Neural cell (in vitro differentiated cells): ENCODE measurements around the gene LYPD3. TPM values are rescaled to one million over a fixed set of nuclear protein-coding genes. Genes with fewer than 3 reads are reported as not detected.

Source experiments
- H2AFZ ChIP-seq: fragments of 200-600, 300-800 bp; sonication (generic), shearing (Covaris generic); 2 replicates; pipeline ENCODE4 v1.6.0; 2014; ENCODE audit warnings: low read depth, mild to moderate bottlenecking, antibody characterized with exemption, low read length, moderate library complexity
- H3F3A ChIP-seq: fragments of 200-600 bp; shearing (Covaris generic); 2 replicates; pipeline ENCODE4 v1.6.1; 2016; ENCODE audit warnings: mild to moderate bottlenecking, moderate library complexity, mixed read lengths, antibody characterized with exemption, low read length; ENCODE audit not compliant: insufficient read depth, poor library complexity, severe bottlenecking
- H3K27ac ChIP-seq: fragments of 200-600, 300-800 bp; sonication (generic), shearing (Covaris generic); 2 replicates; pipeline ENCODE4 v1.5.1; 2014; ENCODE audit warnings: mild to moderate bottlenecking, low read length, moderate library complexity
- H3K27me3 ChIP-seq: fragments of 300-800, 200-600 bp; sonication (generic), shearing (Covaris generic); 2 replicates; pipeline ENCODE4 v1.6.0; 2014; ENCODE audit warnings: mild to moderate bottlenecking, low read depth, low read length, moderate library complexity; ENCODE audit not compliant: insufficient read depth
- H3K36me3 ChIP-seq: fragments of 300-800, 200-600 bp; sonication (generic), shearing (Covaris generic); 2 replicates; pipeline ENCODE4 v1.5.1; 2014; ENCODE audit warnings: mild to moderate bottlenecking, antibody characterized with exemption, low read length, moderate library complexity; ENCODE audit not compliant: insufficient read depth
- H3K4me2 ChIP-seq: fragments of 300-800, 200-600 bp; sonication (generic), shearing (Covaris generic); 2 replicates; pipeline ENCODE4 v1.6.0; 2014; ENCODE audit warnings: mild to moderate bottlenecking, low read length
- H3K4me3 ChIP-seq: fragments of 300-800, 200-600 bp; sonication (generic), shearing (Covaris generic); 2 replicates; pipeline ENCODE4 v1.5.1; 2014; ENCODE audit warnings: mild to moderate bottlenecking, low read length, moderate library complexity
- H3K79me2 ChIP-seq: fragments of 200-600 bp; shearing (Covaris generic); replicated peaks from 2 replicates; pipeline ENCODE4 v1.6.0; 2014; ENCODE audit warnings: mild to moderate bottlenecking, low read length, moderate library complexity; ENCODE audit not compliant: insufficient read depth
- H3K9ac ChIP-seq: fragments of 300-800, 200-600 bp; sonication (generic), shearing (Covaris generic); 2 replicates; pipeline ENCODE4 v1.6.1; 2016; ENCODE audit warnings: mild to moderate bottlenecking, low read length, mixed read lengths
- H3K9me2 ChIP-seq: fragments of 200-600 bp; shearing (Covaris generic); 2 replicates; pipeline ENCODE4 v1.6.1; 2016; ENCODE audit warnings: mild to moderate bottlenecking, low read length, mixed read lengths; ENCODE audit not compliant: insufficient read depth
- H3K9me3 ChIP-seq: fragments of 200-600, 300-800 bp; sonication (generic), shearing (Covaris generic); 2 replicates; pipeline ENCODE4 v1.6.1; 2016; ENCODE audit warnings: mild to moderate bottlenecking, mixed run types, low read length, moderate library complexity, mixed read lengths
- H4K20me1 ChIP-seq: fragments of 200-600 bp; shearing (Covaris generic); 2 replicates; pipeline ENCODE4 v1.6.1; 2016; ENCODE audit warnings: mild to moderate bottlenecking, mixed run types; ENCODE audit not compliant: insufficient read depth
- CTCF ChIP-seq: fragments of 450-650 bp; IDR thresholded peaks from 2 replicates; pipeline ENCODE4 v1.5.1; 2014; ENCODE audit warnings: antibody characterized with exemption, mild to moderate bottlenecking, moderate library complexity; ENCODE audit not compliant: poor library complexity, severe bottlenecking
- EP300 ChIP-seq: fragments of 450-650 bp; conservative IDR thresholded peaks from 2 replicates; pipeline ENCODE4 v1.6.1; 2014; ENCODE audit warnings: antibody characterized with exemption, mild to moderate bottlenecking, moderate library complexity; ENCODE audit not compliant: poor library complexity, severe bottlenecking
- EZH2 ChIP-seq: fragments of 200-600, 300-800 bp; shearing (Covaris generic), sonication (generic); IDR thresholded peaks from 2 replicates; pipeline ENCODE4 v1.6.1; 2014; ENCODE audit warnings: antibody characterized with exemption, low read length, borderline replicate concordance, mild to moderate bottlenecking; ENCODE audit not compliant: insufficient read depth, poor library complexity, severe bottlenecking
- MXI1 ChIP-seq: fragments of 450-650 bp; conservative IDR thresholded peaks from 2 replicates; pipeline ENCODE4 v1.6.1; 2014; ENCODE audit warnings: antibody characterized with exemption, mild to moderate bottlenecking; ENCODE audit not compliant: poor library complexity, severe bottlenecking
- POLR2AphosphoS5 ChIP-seq: IDR thresholded peaks from 2 replicates; pipeline ENCODE4 v1.6.1; 2012
- RAD21 ChIP-seq: fragments of 450-650 bp; conservative IDR thresholded peaks from 2 replicates; pipeline ENCODE4 v1.6.1; 2014; ENCODE audit warnings: antibody characterized with exemption, mild to moderate bottlenecking, moderate library complexity
- REST ChIP-seq: IDR thresholded peaks from 2 replicates; pipeline ENCODE4 v1.6.1; 2012; ENCODE audit warnings: borderline replicate concordance
- SMC3 ChIP-seq: fragments of 450-650 bp; conservative IDR thresholded peaks from 2 replicates; pipeline ENCODE4 v1.6.1; 2014; ENCODE audit warnings: antibody characterized with exemption, mild to moderate bottlenecking, moderate library complexity; ENCODE audit not compliant: poor library complexity
- TAF1 ChIP-seq: IDR thresholded peaks from 2 replicates; pipeline ENCODE4 v1.6.1; 2012; ENCODE audit warnings: low read depth
- polyA plus RNA-seq: library from polyadenylated mRNA; depleted of rRNA; stranded (reverse); fragments of >200 nt; gene quantifications from 2 replicates; pipeline ENCODE4 v1.2.3, GENCODE V29; 2014

Gene LYPD3
- polyA plus RNA-seq, 1 donor from 2014 or later, result not detected

- Histone ChIP-seq H3K27me3 (no peaks in the 10 kb centered on the region), H3K4me3 (no peak overlapping the region), H3K9me3 (no peaks in the 10 kb centered on the region), H3K27ac (no peak overlapping the region), H3K9me2 (no peaks in the 10 kb centered on the region), H3K4me2 (no peak overlapping the region), H3K79me2 (no peaks in the 10 kb centered on the region), H2AFZ (no peak overlapping the region), H4K20me1 (no peaks in the 10 kb centered on the region), H3K36me3 (no peaks in the 10 kb centered on the region), H3K9ac (no peak overlapping the region), H3F3A (no peaks in the 10 kb centered on the region)
- no peak for TF ChIP-seq RAD21
- TF ChIP-seq SMC3, result no peak
- no peak for TF ChIP-seq CTCF
- no peak for TF ChIP-seq EZH2
- TF ChIP-seq EP300, result no peak
- TF ChIP-seq POLR2AphosphoS5, result no peak
These were observed 14.7 kb upstream of the LYPD3 start for GRCh38 chr19:43479961-43480561.

GRCh38 chr19:43479226-43479625 is 13.8 kb upstream of the LYPD3 start:
- TF ChIP-seq REST (no peak), SMC3 (no peak), EP300 (no peak), RAD21 (no peak), CTCF (no peak), EZH2 (no peak), POLR2AphosphoS5 (no peak), TAF1 (no peak), MXI1 (no peak)
- Histone ChIP-seq H3K79me2 (no peaks in the 10 kb centered on the region), H3K9me3 (no peaks in the 10 kb centered on the region), H3K9ac (no peak overlapping the region), H2AFZ (no peak overlapping the region), H3K36me3 (no peaks in the 10 kb centered on the region), H4K20me1 (no peaks in the 10 kb centered on the region), H3K4me3 (no peak overlapping the region), H3K9me2 (no peaks in the 10 kb centered on the region), H3K27ac (no peak overlapping the region), H3F3A (no peaks in the 10 kb centered on the region), H3K27me3 (no peaks in the 10 kb centered on the region), H3K4me2 (no peak overlapping the region)
